Common myeloid progenitor, CD34-positive (primary cell): ENCODE data around the gene ZNF512B. TPM values are rescaled to one million over a fixed set of nuclear protein-coding genes. Genes with fewer than 3 reads are reported as not detected.
"Not testable (repeated sequence)": the region's sequence is repeated elsewhere in the genome, so short reads cannot be mapped to it uniquely, and the experiment has no call there.

ENCODE experiments used
- CTCF ChIA-PET: fragments of 350-600 bp; sonication (Branson Sonifier 250); formaldehyde crosslinking; loops from one replicate; lab custom pipeline; 2021; ENCODE audit warnings: antibody characterized with exemption; lab: Charles Lee
- POLR2A ChIA-PET: fragments of 350-600 bp; sonication (Branson Sonifier 250); formaldehyde crosslinking; loops from one replicate; lab custom pipeline; 2021; ENCODE audit warnings: antibody characterized with exemption; lab: Charles Lee
- DNase-seq, 3 donors: peaks; one replicate each; pipeline versions ENCODE4 v3.0.0 to v3.0.0-alpha.2; 2013
- H3K27ac ChIP-seq, 2 experiments: 1 replicate in 1 of 2; 2 replicates in 1 of 2; pipeline ENCODE4 v1.7.0; 2013; ENCODE audit warnings: inconsistent platforms in 2 of 2, low read length in 2 of 2, mild to moderate bottlenecking in 2 of 2, low read depth in 1 of 2, moderate library complexity in 1 of 2; ENCODE audit not compliant: severe bottlenecking in 2 of 2, insufficient read depth in 1 of 2, poor library complexity in 1 of 2
- H3K27me3 ChIP-seq, 5 experiments: replicated peaks in 2 of 5; 1 replicate in 3 of 5; 2 replicates in 2 of 5; pipeline versions ENCODE4 v1.6.1 to v1.7.0; 2013; ENCODE audit warnings: low read length in 4 of 5, mild to moderate bottlenecking in 2 of 5, moderate library complexity in 2 of 5, inconsistent platforms in 1 of 5; ENCODE audit not compliant: insufficient read depth in 5 of 5, control insufficient read depth in 4 of 5
- H3K36me3 ChIP-seq, 4 experiments: 1 replicate in 2 of 4; 2 replicates in 2 of 4; pipeline versions ENCODE4 v1.6.1 to v1.7.0; 2013; ENCODE audit warnings: low read length in 3 of 4, control low read depth in 1 of 4, mild to moderate bottlenecking in 1 of 4; ENCODE audit not compliant: control insufficient read depth in 4 of 4, insufficient read depth in 4 of 4
- H3K4me1 ChIP-seq, 4 experiments: 1 replicate in 3 of 4; 2 replicates in 1 of 4; pipeline versions ENCODE4 v1.6.1 to v1.7.1; 2013; ENCODE audit warnings: low read length in 3 of 4, mild to moderate bottlenecking in 3 of 4, control low read depth in 1 of 4, inconsistent platforms in 1 of 4, moderate library complexity in 1 of 4; ENCODE audit not compliant: control insufficient read depth in 4 of 4, insufficient read depth in 4 of 4; ENCODE audit errors: control extremely low read depth in 1 of 4
- H3K4me3 ChIP-seq, 7 experiments: 1 replicate in 4 of 7; 2 replicates in 3 of 7; pipeline versions ENCODE4 v1.5.1 to v1.7.0; 2013; ENCODE audit warnings: mild to moderate bottlenecking in 7 of 7, low read length in 6 of 7, moderate library complexity in 6 of 7, inconsistent platforms in 2 of 7, low read depth in 2 of 7, control low read depth in 1 of 7; ENCODE audit not compliant: insufficient read depth in 4 of 7, control insufficient read depth in 1 of 7; ENCODE audit errors: extremely low read depth in 1 of 7
- H3K9me3 ChIP-seq, 5 experiments: 1 replicate in 4 of 5; 2 replicates in 1 of 5; pipeline versions ENCODE4 v1.6.1 to v1.7.1; 2013; ENCODE audit warnings: low read length in 4 of 5, mild to moderate bottlenecking in 2 of 5, inconsistent platforms in 1 of 5, low read depth in 1 of 5, moderate library complexity in 1 of 5; ENCODE audit not compliant: control insufficient read depth in 4 of 5, insufficient read depth in 2 of 5; ENCODE audit errors: control extremely low read depth in 1 of 5
- WGBS: methylation state at CpG from one replicate; pipeline ENCODE4 v1.1.5; 2013; ENCODE audit not compliant: insufficient coverage; 5-methylcytosine and 5-hydroxymethylcytosine counted together
- polyA plus RNA-seq: library from polyadenylated mRNA; unstranded; fragments of 120-200 nt; gene quantifications from one replicate; pipeline ENCODE4 v1.2.1, GENCODE V29; 2013

The ZNF512B gene
- polyA plus RNA-seq = 15.6 TPM

- Histone ChIP-seq H3K27ac (peak within 1 kb of the TSS; percentile 54 to 83), H3K9me3 (peaks cover 0 to 13% (median 0%) of the 10 kb centered on the region in 5 experiments), H3K4me1 (peaks cover 0 to 37% (median 30%) of the 10 kb centered on the region in 4 experiments), H3K4me3 (peak within 1 kb of the TSS; percentile 49 to 86 (median 78)), H3K27me3 (no peaks in the 10 kb centered on the region), H3K36me3 (peaks cover 3 to 39% (median 26%) of the 10 kb centered on the region in 4 experiments)
- POLR2A ChIA-PET = no interaction called here
- DNase-seq = peak; percentile 49 to 73 (median 65)
- 9% methylated on average over 43 of the region's 73 CpGs for WGBS
- CTCF ChIA-PET = no interaction called here
These were observed at the start of gene ZNF512B for GRCh38 chr20:63969838-63970713. ZNF512B (minus strand) TSS chr20:63969930; CDS start chr20:63967950, 1,980 bp downstream.

- peaks cover 0 to 5% (median 3%) of the 10 kb centered on the region in 5 experiments for H3K9me3 ChIP-seq
- H3K27ac ChIP-seq = no peak overlapping the region
- CTCF ChIA-PET = no interaction called here
- H3K4me1 ChIP-seq = no peaks in the 10 kb centered on the region
- no peak for DNase-seq
- POLR2A ChIA-PET = no interaction called here
- no peaks in the 10 kb centered on the region for H3K27me3 ChIP-seq
- H3K4me3 ChIP-seq = no peak overlapping the region
- WGBS = 94% methylated on average over 2 of the region's 2 CpGs
- peaks cover 13 to 77% (median 48%) of the 10 kb centered on the region in 4 experiments for H3K36me3 ChIP-seq
These were observed 45.9 kb upstream of the ZNF512B start for GRCh38 chr20:64015635-64016034.

GRCh38 chr20:64012385-64013154 lies 42.8 kb upstream of the ZNF512B start:
- WGBS = 100% methylated on average over 1 of the region's 20 CpGs
- DNase-seq, H3K4me1 ChIP-seq, POLR2A ChIA-PET, H3K4me3 ChIP-seq, H3K27ac ChIP-seq, CTCF ChIA-PET, H3K27me3 ChIP-seq: not testable (repeated sequence)
- Histone ChIP-seq H3K36me3 (peaks cover 25 to 74% (median 58%) of the 10 kb centered on the region in 4 experiments), H3K9me3 (peaks cover 0 to 13% (median 4%) of the 10 kb centered on the region in 5 experiments)

- ChIA-PET POLR2A (no interaction called here), CTCF (no interaction called here)
- H3K4me1 ChIP-seq = peaks cover 0 to 7% (median 7%) of the 10 kb centered on the region in 4 experiments
- H3K4me3 ChIP-seq = no peak overlapping the region
- H3K27ac ChIP-seq = no peak overlapping the region
- H3K27me3 ChIP-seq = no peaks in the 10 kb centered on the region
- H3K36me3 ChIP-seq = peaks cover 25 to 77% (median 61%) of the 10 kb centered on the region in 4 experiments
- H3K9me3 ChIP-seq = peaks cover 0 to 13% (median 4%) of the 10 kb centered on the region in 5 experiments
- DNase-seq = no peak
- WGBS = 98% methylated on average over 14 of the region's 16 CpGs
These were observed 41.6 kb upstream of the ZNF512B start for GRCh38 chr20:64011366-64011779.

- peaks cover 25 to 77% (median 61%) of the 10 kb centered on the region in 4 experiments for H3K36me3 ChIP-seq
- H3K27ac ChIP-seq = no peak overlapping the region
- no peaks in the 10 kb centered on the region for H3K27me3 ChIP-seq
- no peak overlapping the region for H3K4me3 ChIP-seq
- no peak for DNase-seq
- H3K4me1 ChIP-seq = peaks cover 0 to 7% (median 7%) of the 10 kb centered on the region in 4 experiments
- 96% methylated on average over 7 of the region's 8 CpGs for WGBS
- peaks cover 0 to 13% (median 4%) of the 10 kb centered on the region in 5 experiments for H3K9me3 ChIP-seq
- ChIA-PET POLR2A (no interaction called here), CTCF (interaction anchor here (1.1 kb wide), 1 partner anchor 27 kb away, joined by 4 read pairs; no protein-coding TSS in a partner anchor)
These were observed 41.0 kb upstream of the ZNF512B start for GRCh38 chr20:64010711-64011237.

GRCh38 chr20:64009811-64010387 lies 40.2 kb upstream of the ZNF512B start:
- POLR2A ChIA-PET = interaction anchor here (0.9 kb wide), 1 partner anchor 17 kb away, joined by 4 read pairs; no protein-coding TSS in a partner anchor
- DNase-seq = peak in 2 of 3 donors; percentile 25 to 39
- CTCF ChIA-PET = interaction anchor here (1.1 kb wide), 1 partner anchor 28 kb away, joined by 4 read pairs; no protein-coding TSS in a partner anchor
- Histone ChIP-seq H3K9me3 (peaks cover 0 to 13% (median 4%) of the 10 kb centered on the region in 5 experiments), H3K27ac (no peak overlapping the region), H3K4me3 (no peak overlapping the region), H3K36me3 (peaks cover 23 to 77% (median 60%) of the 10 kb centered on the region in 4 experiments), H3K4me1 (peaks cover 0 to 7% (median 7%) of the 10 kb centered on the region in 4 experiments), H3K27me3 (no peaks in the 10 kb centered on the region)
- 76% methylated on average over 11 of the region's 13 CpGs for whole genome bisulfite sequencing
